H1 (cell line): ENCODE results near the gene MRTFA. TPM values are rescaled to one million over a fixed set of nuclear protein-coding genes. Genes with fewer than 3 reads are reported as not detected.

ENCODE experiments used
- CBX8 ChIP-seq: fragments of 300-800, 300-1000 bp; sonication (generic); IDR thresholded peaks from 2 replicates; pipeline ENCODE4 v1.7.1; 2016; ENCODE audit warnings: low read depth, low read length, borderline replicate concordance
- CHD1 ChIP-seq: IDR thresholded peaks from 2 replicates; pipeline ENCODE4 v1.6.1; 2012; ENCODE audit warnings: low read depth, low read length, improper control_type of control experiment
- CHD7 ChIP-seq: fragments of 300-600 bp; sonication (generic); IDR thresholded peaks from 2 replicates; pipeline ENCODE4 v1.7.1; 2012; ENCODE audit warnings: low read length, moderate library complexity, mild to moderate bottlenecking, inconsistent platforms; ENCODE audit not compliant: insufficient replicate concordance
- JUND ChIP-seq: IDR thresholded peaks from 2 replicates; pipeline ENCODE4 v1.6.1; 2011; ENCODE audit warnings: mild to moderate bottlenecking, improper control_type of control experiment, low read length
- KDM1A ChIP-seq: fragments of 200-600, 300-600 bp; sonication (generic); IDR thresholded peaks from 2 replicates; pipeline ENCODE4 v1.7.1; 2016; ENCODE audit warnings: mild to moderate bottlenecking, low read length, borderline replicate concordance
- POLR2AphosphoS5 ChIP-seq: IDR thresholded peaks from 2 replicates; pipeline ENCODE4 v1.6.1; 2011; ENCODE audit warnings: low read depth, low read length
- SIN3A ChIP-seq, 2 experiments: IDR thresholded peaks in 1 of 2; conservative IDR thresholded peaks in 1 of 2; 2 replicates each; pipeline ENCODE4 v1.6.1; 2011 to 2012; ENCODE audit warnings: low read length in 2 of 2, improper control_type of control experiment in 1 of 2, low read depth in 1 of 2, mild to moderate bottlenecking in 1 of 2
- SIX5 ChIP-seq: IDR thresholded peaks from 2 replicates; pipeline ENCODE4 v1.6.1; 2011; ENCODE audit warnings: mild to moderate bottlenecking, low read depth, low read length
- SUZ12 ChIP-seq: fragments of 200-600 bp; sonication (generic); IDR thresholded peaks from 2 replicates; pipeline ENCODE4 v1.6.1; 2012; ENCODE audit warnings: mild to moderate bottlenecking, inconsistent platforms, low read length, moderate library complexity, mixed read lengths
- TAF7 ChIP-seq: optimal IDR thresholded peaks from 2 replicates; pipeline ENCODE3; 2011; ENCODE audit warnings: low read depth, mild to moderate bottlenecking, inconsistent platforms, low read length, moderate library complexity, borderline replicate concordance
- TEAD4 ChIP-seq: IDR thresholded peaks from 2 replicates; pipeline ENCODE4 v1.6.1; 2012; ENCODE audit warnings: low read depth, low read length, inconsistent platforms, mixed read lengths
- polyA plus RNA-seq, 7 experiments: library from polyadenylated mRNA; depleted of rRNA in 3 of 7; stranded (reverse) in 5 of 7; unstranded in 2 of 7; fragments of >200 nt in 5 of 7; fragments of 200-250 nt in 2 of 7; gene quantifications; 1 replicate in 5 of 7; 2 replicates in 1 of 7; 4 replicates in 1 of 7; pipeline versions ENCODE4 v1.2.1 to v1.2.3, GENCODE V29; 2011 to 2013; ENCODE audit warnings: missing spikeins in 2 of 7, mixed read lengths in 2 of 7
- total RNA-seq: library from RNA; stranded (reverse); fragmentation: NEBNext Ultra II Directional; extraction: Animal tissue kit (Norgen Biotek cat#: 25700); gene quantifications from 2 replicates; pipeline ENCODE4 v1.2.1, GENCODE V29; 2021
- TF ChIP-seq, protein P1 (sequence below): IDR thresholded peaks from 2 replicates; pipeline ENCODE4 v1.6.1; 2011; ENCODE audit warnings: low read depth, mild to moderate bottlenecking, low read length; ENCODE audit not compliant: insufficient read depth

MRTFA gene
- total and polyA plus RNA-seq, 2 of the 8 experiments (the other 6 are each of a cell fraction or from before 2014, with no cell fraction given), result 5.4 to 37.9 TPM

DNA sequence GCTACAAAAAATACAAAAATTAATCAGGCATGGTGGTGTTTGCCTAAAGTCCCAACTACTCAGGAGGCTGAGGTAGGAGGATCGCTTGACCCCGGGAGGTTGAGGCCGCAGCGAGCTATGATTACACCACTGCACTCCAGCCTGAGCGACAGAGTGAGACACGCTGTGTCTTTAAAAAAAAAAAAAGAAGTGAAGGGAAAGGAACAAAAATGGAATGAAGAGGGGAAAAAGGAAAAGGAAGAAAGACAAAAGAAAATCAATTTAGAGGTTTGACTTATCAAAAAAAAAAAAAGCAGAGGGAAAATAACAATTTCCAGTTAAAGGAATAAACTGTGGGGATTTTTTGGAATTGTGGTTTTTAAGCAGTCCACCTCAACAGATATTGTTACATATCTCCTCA lies 36.8 kb downstream of the MRTFA start (continued):
- TF ChIP-seq CHD7 (no peak), CHD1 (no peak), TAF7 (no peak), KDM1A (no peak), CBX8 (no peak), SUZ12 (no peak), TEAD4 (no peak), POLR2AphosphoS5 (no peak), SIN3A (conservative IDR thresholded peaks at IDR 0.05 in 1 of 2, IDR thresholded peaks at IDR 0.05 in 1 of 2; ENCODE audit: low read depth in 1 of 2, low read length in 2 of 2) (no peak), JUND (no peak), SIX5 (no peak)
- TF ChIP-seq, protein P1, sequence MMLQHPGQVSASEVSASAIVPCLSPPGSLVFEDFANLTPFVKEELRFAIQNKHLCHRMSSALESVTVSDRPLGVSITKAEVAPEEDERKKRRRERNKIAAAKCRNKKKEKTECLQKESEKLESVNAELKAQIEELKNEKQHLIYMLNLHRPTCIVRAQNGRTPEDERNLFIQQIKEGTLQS, result no peak
